A673 (cell line): ENCODE data around the gene CRYGS. TPM values are rescaled to one million over a fixed set of nuclear protein-coding genes. Genes with fewer than 3 reads are reported as not detected.

ENCODE experiments used
- BruUV-seq: library from RNA; stranded (reverse); fragments of 400-500 nt; replicated peaks from 2 replicates; lab custom pipeline; 2021; lab: Mats Ljungman, UMichigan
- CTCF ChIA-PET: fragments of 300-600 bp; sonication (Branson Sonifier 250); formaldehyde crosslinking; loops from one replicate; lab custom pipeline; 2022; ENCODE audit warnings: antibody characterized with exemption; lab: Charles Lee
- POLR2A ChIA-PET: fragments of 300-600 bp; sonication (Branson Sonifier 250); formaldehyde crosslinking; loops from one replicate; lab custom pipeline; 2022; ENCODE audit warnings: antibody characterized with exemption; ENCODE audit not compliant: low non-redundant PET; lab: Charles Lee
- DNase-seq: peaks from one replicate; pipeline ENCODE4 v3.0.0-alpha.2; 2015; ENCODE audit warnings: low spot score
- H3K27ac ChIP-seq: fragments of 200-600 bp; sonication (generic); 2 replicates; pipeline ENCODE4 v1.5.1; 2016; ENCODE audit warnings: mixed run types, low read depth, mild to moderate bottlenecking, mixed read lengths, antibody characterized with exemption, low read length; ENCODE audit not compliant: poor library complexity, severe bottlenecking
- H3K27me3 ChIP-seq: fragments of 200-600 bp; sonication (generic); replicated peaks from 2 replicates; pipeline ENCODE4 v1.6.1; 2017; ENCODE audit warnings: mixed run types, low read depth, mild to moderate bottlenecking, mixed read lengths, antibody characterized with exemption, low read length; ENCODE audit not compliant: insufficient read depth, poor library complexity
- H3K36me3 ChIP-seq: fragments of 200-600 bp; sonication (generic); 2 replicates; pipeline ENCODE4 v1.6.1; 2016; ENCODE audit warnings: mixed run types, mild to moderate bottlenecking, mixed read lengths, antibody characterized with exemption, low read length; ENCODE audit not compliant: insufficient read depth, poor library complexity, severe bottlenecking
- H3K4me1 ChIP-seq: fragments of 200-600 bp; sonication (generic); 2 replicates; pipeline ENCODE4 v1.6.1; 2017; ENCODE audit warnings: mixed run types, mild to moderate bottlenecking, mixed read lengths, antibody characterized with exemption, low read length; ENCODE audit not compliant: insufficient read depth, poor library complexity, severe bottlenecking
- H3K4me3 ChIP-seq: fragments of 200-600 bp; sonication (generic); 2 replicates; pipeline ENCODE4 v1.5.1; 2016; ENCODE audit warnings: low read depth, mixed run types, mild to moderate bottlenecking, mixed read lengths, low read length; ENCODE audit not compliant: poor library complexity, severe bottlenecking
- H3K9me3 ChIP-seq: fragments of 200-600 bp; sonication (generic); 2 replicates; pipeline ENCODE4 v1.6.1; 2016; ENCODE audit warnings: mixed run types, low read depth, mild to moderate bottlenecking, mixed read lengths, antibody characterized with exemption, low read length; ENCODE audit not compliant: poor library complexity, severe bottlenecking
- EZH2 ChIP-seq: fragments of 200-600 bp; sonication (generic); IDR thresholded peaks from 2 replicates; pipeline ENCODE4 v1.6.1; 2017; ENCODE audit warnings: borderline replicate concordance, low read depth, mild to moderate bottlenecking, mixed read lengths, antibody characterized with exemption, low read length; ENCODE audit not compliant: poor library complexity, severe bottlenecking
- intact Hi-C: fragments of 100-400 bp; cut with micrococcal nuclease; formaldehyde crosslinking; loops from one replicate; pipeline ENCODE4 v1.10.0; 2022; ENCODE audit not compliant: unreplicated experiment
- total RNA-seq: library from RNA; stranded (reverse); gene quantifications from 2 replicates; pipeline ENCODE4 v1.2.3, GENCODE V29; 2021
- TF ChIP-seq, protein P1 (sequence below): fragments of 300-800, 200-600 bp; sonication (generic); conservative IDR thresholded peaks from 2 replicates; pipeline ENCODE4 v1.5.1; 2017; ENCODE audit warnings: low read depth, mild to moderate bottlenecking, antibody characterized with exemption, low read length, moderate library complexity, mixed read lengths

CRYGS gene
- total RNA-seq, 1 experiment from 2014 or later: 3.6 TPM

DNA sequence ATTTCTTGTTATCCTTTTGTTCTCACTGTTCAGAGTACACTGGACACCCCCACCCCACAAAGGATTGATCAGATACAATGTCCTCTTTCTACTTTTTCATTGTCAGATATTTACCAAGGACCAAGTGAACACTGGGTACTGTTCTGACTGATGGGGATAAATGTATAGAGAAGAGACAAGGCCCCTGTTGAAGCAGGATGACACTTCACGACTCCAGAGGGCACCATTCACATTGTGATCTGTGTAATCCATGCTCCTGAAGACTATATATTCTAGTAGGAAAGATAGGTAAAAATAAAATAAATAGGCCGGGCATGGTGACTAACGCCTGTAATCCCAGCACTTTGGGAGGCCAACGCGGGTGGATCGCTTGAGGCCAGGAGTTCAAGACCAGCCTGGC, 7.2 kb upstream of the CRYGS start:
- H3K27ac ChIP-seq: no peak overlapping the region
- POLR2A ChIA-PET: no interaction called here
- CTCF ChIA-PET: no interaction called here
- TF ChIP-seq EZH2: no peak
- TF ChIP-seq, protein P1, sequence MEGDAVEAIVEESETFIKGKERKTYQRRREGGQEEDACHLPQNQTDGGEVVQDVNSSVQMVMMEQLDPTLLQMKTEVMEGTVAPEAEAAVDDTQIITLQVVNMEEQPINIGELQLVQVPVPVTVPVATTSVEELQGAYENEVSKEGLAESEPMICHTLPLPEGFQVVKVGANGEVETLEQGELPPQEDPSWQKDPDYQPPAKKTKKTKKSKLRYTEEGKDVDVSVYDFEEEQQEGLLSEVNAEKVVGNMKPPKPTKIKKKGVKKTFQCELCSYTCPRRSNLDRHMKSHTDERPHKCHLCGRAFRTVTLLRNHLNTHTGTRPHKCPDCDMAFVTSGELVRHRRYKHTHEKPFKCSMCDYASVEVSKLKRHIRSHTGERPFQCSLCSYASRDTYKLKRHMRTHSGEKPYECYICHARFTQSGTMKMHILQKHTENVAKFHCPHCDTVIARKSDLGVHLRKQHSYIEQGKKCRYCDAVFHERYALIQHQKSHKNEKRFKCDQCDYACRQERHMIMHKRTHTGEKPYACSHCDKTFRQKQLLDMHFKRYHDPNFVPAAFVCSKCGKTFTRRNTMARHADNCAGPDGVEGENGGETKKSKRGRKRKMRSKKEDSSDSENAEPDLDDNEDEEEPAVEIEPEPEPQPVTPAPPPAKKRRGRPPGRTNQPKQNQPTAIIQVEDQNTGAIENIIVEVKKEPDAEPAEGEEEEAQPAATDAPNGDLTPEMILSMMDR: no peak
- intact Hi-C loops: no loop called here
- H3K4me1 ChIP-seq: no peaks in the 10 kb centered on the region
- no peaks in the 10 kb centered on the region for H3K27me3 ChIP-seq
- H3K9me3 ChIP-seq: no peaks in the 10 kb centered on the region
- no peak overlapping the region for H3K4me3 ChIP-seq
- H3K36me3 ChIP-seq: peaks cover 45% of the 10 kb centered on the region
- no peak for DNase-seq
- no TSS peak for BruUV-seq

DNA sequence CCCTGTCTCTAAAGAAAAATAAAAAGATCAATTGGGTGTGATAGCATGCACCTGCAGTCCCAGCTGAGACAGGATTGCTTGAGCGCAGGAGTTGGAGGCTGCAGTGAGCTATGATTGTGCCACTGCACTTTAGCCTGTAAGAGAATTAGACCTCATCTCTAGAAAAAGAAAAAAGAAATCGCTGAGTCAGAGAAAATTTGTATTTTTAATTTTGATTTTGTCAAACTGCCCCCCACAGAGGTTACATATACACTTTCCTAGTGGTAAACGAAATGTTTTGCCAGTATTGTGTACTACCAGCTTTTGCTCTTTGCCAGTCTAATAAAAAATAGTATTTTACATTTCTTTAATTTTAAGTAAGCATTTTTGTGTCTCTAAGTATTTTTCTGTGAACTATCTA, 5.3 kb upstream of the CRYGS start:
- DNase-seq: no peak
- no peaks in the 10 kb centered on the region for H3K9me3 ChIP-seq
- peaks cover 31% of the 10 kb centered on the region for H3K36me3 ChIP-seq
- TF ChIP-seq EZH2: no peak
- TF ChIP-seq, protein P1: no peak
- ChIA-PET POLR2A (interaction anchor here (0.7 kb wide), 1 partner anchor 168 kb away, joined by 3 read pairs; the partner anchor contains the start of gene KNG1), CTCF (no interaction called here)
- H3K27me3 ChIP-seq: no peaks in the 10 kb centered on the region
- H3K4me3 ChIP-seq: no peak overlapping the region
- H3K4me1 ChIP-seq: no peaks in the 10 kb centered on the region
- intact Hi-C loops: no loop called here
- no TSS peak for BruUV-seq
- no peak overlapping the region for H3K27ac ChIP-seq

DNA sequence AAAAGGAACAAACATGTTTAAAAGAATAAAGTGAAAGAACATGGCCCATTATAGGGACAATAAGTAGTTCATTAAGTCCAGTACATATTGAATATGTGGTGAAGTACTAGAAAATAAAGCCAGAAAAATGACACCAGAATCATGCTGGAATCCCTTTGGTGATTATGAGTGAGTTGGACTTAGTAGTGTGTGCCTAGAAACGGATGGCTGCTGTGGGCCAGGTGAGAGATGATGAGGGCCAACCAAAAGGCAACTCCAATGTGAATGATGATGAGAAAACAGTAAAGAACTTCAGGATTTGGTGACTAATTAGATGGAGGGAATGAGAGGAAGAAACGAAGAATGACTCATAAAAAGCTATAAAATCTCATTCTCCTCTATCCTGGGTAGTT, 3.3 kb downstream of the CRYGS start:
- no TSS peak for BruUV-seq
- intact Hi-C loops: loop anchor here (1.0 kb wide), 2 partner anchors 282 to 557 kb away; no protein-coding TSS in a partner anchor
- Histone ChIP-seq H3K4me3 (no peak overlapping the region), H3K9me3 (no peaks in the 10 kb centered on the region), H3K36me3 (no peaks in the 10 kb centered on the region), H3K27me3 (no peaks in the 10 kb centered on the region), H3K27ac (no peak overlapping the region), H3K4me1 (peaks cover 9% of the 10 kb centered on the region)
- POLR2A ChIA-PET: interaction anchor here (0.9 kb wide), 1 partner anchor 298 kb away, joined by 3 read pairs; no protein-coding TSS in a partner anchor
- TF ChIP-seq, protein P1: no peak
- DNase-seq: no peak
- CTCF ChIA-PET: interaction anchor here (0.6 to 2.5 kb wide), 19 partner anchors 9 to 1139 kb away, joined by 3 to 15 read pairs (median 4); partner anchors contain the start of genes DNAJB11 and SENP2
